Astrocyte of the spinal cord (primary cell): Measurements from ENCODE around the gene SYT1.

Source experiments
- DNase-seq: peaks from one replicate; pipeline ENCODE4 v3.0.0; 2011; ENCODE audit warnings: low read depth, low spot score
- H3K4me3 ChIP-seq: 2 replicates; pipeline ENCODE4 v1.5.1; 2011; ENCODE audit warnings: low read depth, mild to moderate bottlenecking, low read length, moderate library complexity
- CTCF ChIP-seq: IDR thresholded peaks from 2 replicates; pipeline ENCODE4 v1.5.1; 2012; ENCODE audit warnings: low read depth, mild to moderate bottlenecking, low read length, inconsistent platforms
- in situ Hi-C: cut with HindIII; loops from 2 replicates; pipeline ENCODE4 v1.10.0; 2017; ENCODE audit warnings: low sequenced_read_pairs

SYT1 gene

GRCh38 chr12:79121486-79121885 lies 256.9 kb downstream of the SYT1 start:
- DNase-seq = no peak
- in situ Hi-C loops = no loop called here
- TF ChIP-seq CTCF = peak; percentile 18
- no peak overlapping the region for H3K4me3 ChIP-seq

GRCh38 chr12:79124385-79124784 lies 259.8 kb downstream of the SYT1 start:
- no peak for TF ChIP-seq CTCF
- H3K4me3 ChIP-seq = no peak overlapping the region
- no peak for DNase-seq
- in situ Hi-C loops = no loop called here

- in situ Hi-C loops = no loop called here
- no peak for DNase-seq
- TF ChIP-seq CTCF = no peak
- H3K4me3 ChIP-seq = no peak overlapping the region
Measured at GRCh38 chr12:79125358-79125757, 260.8 kb downstream of the SYT1 start.

- no peak overlapping the region for H3K4me3 ChIP-seq
- TF ChIP-seq CTCF = no peak
- in situ Hi-C loops = no loop called here
- peak; percentile 90 for DNase-seq
Measured at GRCh38 chr12:79127271-79127751, 262.7 kb downstream of the SYT1 start.

GRCh38 chr12:79128956-79129355 lies 264.4 kb downstream of the SYT1 start:
- in situ Hi-C loops = no loop called here
- no peak overlapping the region for H3K4me3 ChIP-seq
- DNase-seq = peak; percentile 45
- TF ChIP-seq CTCF = no peak

GRCh38 chr12:79138872-79139271 lies 274.3 kb downstream of the SYT1 start:
- H3K4me3 ChIP-seq = no peak overlapping the region
- TF ChIP-seq CTCF = no peak
- no peak for DNase-seq
- in situ Hi-C loops = no loop called here

GRCh38 chr12:79140711-79141110 lies 276.1 kb downstream of the SYT1 start:
- in situ Hi-C loops = no loop called here
- DNase-seq = no peak
- no peak overlapping the region for H3K4me3 ChIP-seq
- no peak for TF ChIP-seq CTCF
